Measurements from ENCODE around the gene PANX2.

PANX2 gene

DNA sequence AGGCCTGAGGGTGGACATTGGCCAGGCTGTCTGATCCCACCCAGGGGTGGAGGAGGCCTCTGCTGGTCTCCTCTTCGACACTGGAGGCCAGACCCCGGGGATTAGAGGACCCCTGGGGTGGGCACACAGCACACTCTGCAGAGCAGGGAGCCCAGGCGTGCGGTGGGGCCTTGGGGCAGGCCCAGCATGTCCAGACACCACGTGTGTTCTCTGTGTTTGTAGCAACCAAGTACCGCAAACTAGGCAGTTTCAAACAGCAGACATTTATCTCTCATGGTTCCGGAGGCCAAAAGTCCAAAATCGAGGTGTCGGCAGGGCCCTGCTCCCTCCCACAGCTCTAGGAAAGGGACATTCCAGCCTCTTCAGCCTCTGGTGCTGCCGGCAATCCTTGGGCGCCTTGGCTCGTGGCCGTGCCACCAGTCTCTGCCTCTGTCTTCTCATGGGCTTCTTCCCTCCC is 1.5 kb downstream of the PANX2 start:
- no peak for DNase-seq (ENCODE audit: low read depth)

DNA sequence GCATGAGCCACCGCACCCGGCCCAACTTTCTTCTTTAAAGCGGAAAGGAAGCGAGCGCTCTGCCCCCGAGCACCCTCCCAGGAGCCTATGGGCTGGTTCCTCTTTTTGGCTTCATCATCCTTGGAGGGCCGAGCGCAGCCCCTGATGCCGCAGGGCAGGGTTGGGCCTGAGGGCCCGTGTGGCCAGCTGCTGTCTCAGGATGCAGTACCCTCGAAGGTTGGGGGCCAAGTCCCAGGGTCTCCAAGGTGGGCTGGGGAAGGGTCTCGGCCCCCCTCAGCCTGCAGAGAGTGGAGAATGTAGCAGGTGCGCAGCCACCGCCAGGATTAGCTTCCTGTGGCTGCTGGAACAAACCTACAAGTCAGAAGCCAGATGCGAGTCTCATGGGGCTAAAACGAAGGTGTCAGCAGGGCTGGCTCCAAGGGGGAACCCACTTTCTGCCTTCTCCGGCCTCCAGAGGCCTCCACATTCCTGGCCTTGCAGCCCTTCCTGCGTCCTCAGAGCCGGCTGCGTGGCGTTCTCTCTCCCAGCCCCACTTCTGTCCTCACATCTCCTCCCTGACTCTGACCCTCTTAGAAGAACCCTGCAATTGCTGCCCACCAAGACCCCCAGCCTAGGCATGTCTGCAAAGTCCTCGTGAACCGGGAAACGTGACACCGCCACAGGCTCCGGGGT is 2.9 kb downstream of the PANX2 start:
- DNase-seq (ENCODE audit: low read depth) = no peak

DNA sequence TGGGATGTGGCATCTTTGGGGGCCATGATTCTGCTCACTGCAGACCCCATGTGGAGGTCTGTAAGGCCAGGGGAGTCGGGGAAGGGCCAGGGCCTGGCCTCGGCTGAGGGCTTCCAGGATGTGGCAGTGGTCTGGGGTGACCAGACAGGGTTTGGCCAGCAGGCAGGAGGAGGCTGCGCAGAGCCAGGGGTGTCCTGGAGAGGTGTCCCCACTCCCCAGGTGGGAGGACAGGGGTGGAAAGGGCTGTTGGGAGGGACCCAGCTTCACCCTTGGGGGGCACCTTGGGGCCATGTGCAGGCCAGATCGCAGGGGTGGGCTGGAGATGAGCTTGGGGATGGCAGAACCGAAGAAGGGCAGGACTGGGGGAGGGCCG is 3.4 kb downstream of the PANX2 start:
- no peak for DNase-seq (ENCODE audit: low read depth)

DNA sequence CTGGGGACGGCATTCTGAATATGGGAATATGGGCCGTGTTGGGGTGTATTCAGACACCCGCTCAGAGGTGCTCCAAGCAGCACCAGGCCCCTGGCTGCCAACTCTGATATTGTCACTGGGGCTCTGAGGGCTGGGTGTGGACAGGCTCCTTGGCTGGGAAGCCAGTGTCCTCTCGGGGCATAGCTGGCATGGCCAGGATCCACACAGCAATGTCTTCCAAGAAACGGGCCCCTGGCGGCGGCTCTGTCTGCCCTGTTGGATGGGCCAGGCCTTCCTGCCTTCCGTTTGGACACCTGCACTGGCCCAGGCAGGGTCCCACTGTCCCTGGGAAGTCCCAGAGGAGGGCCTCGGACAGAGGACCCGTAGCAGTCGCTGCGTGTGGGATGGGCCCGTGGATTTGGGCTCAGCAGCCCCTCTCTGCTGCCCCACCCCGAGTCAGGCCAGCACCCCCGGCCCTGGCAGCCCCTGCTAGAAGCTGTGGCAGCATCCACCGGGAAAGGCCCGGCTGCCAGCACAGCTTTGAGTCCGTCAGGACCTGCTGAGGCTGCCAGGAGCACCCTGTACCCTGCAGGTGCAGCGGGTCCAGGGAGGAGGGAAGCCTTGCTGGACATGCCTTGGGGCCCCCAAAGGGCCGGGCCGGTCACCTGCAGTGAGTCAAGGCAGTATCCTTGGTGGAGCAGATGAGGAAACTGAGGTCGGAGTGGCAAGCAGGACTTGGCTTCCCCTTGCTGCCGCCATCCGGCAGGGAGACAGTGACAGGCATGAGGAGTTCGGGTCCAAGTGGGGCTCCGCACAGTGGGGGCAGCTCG is 4.1 kb downstream of the PANX2 start:
- DNase-seq (ENCODE audit: low read depth) = no peak

DNA sequence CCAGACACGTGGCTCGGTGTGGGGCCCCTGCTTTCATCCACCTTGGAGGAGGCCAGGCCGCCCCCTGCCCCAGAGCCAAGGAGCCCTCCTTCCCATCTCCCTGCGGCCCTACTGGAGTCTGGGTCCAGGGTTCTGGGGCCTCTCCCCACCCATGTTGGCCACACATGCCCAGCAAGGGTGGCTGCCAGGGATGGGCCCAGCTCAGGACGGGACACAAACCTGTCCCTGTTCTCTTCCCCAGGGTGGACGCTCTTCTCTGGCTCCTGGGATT is 4.6 kb downstream of the PANX2 start:
- DNase-seq (ENCODE audit: low read depth) = no peak

DNA sequence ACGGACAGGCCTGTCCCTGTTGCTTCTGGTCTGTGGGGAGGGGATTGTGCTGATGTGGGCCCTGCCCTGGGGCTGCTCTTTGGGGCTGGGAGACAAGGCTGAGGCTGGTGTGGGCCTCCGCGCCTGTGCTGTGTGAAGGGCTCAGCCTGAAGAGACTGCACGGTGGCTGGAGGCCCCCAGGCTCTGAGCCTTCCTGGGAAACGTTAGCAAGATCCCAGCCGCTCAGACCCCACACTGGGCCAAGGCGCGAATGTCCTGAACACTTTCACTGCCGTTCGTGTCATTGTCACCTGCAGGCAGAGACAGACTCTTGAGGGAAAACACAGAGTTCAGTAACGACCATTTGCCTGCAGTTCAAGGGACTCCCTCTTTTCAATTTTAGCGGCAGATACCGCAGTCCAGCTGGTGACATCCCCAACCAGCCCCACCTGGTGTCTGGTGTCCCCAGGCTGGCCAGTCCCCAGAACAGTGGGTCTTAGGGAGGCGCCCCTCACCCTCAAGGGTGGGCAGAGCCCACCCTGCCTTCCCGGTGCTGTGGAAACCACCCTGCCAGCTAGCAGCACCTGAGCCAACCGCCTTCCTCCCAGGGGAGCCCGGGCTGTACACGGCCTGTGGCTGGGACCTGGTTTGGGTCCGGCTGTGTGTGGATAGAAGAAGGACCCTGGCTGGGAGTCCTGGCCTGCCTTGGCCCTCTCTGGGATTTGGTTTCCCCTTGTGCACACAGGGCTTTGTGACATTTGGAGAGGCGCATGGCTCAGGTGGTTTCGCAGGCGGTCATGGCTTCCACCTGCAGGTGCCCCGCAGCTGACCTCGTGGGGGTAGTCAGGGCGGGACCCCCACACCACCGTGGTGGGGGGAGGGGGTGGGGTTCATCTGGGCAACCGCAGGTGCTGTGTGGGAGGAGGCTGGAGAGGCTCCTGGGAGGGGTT is 5.7 kb downstream of the PANX2 start:
- DNase-seq (ENCODE audit: low read depth) = no peak

DNA sequence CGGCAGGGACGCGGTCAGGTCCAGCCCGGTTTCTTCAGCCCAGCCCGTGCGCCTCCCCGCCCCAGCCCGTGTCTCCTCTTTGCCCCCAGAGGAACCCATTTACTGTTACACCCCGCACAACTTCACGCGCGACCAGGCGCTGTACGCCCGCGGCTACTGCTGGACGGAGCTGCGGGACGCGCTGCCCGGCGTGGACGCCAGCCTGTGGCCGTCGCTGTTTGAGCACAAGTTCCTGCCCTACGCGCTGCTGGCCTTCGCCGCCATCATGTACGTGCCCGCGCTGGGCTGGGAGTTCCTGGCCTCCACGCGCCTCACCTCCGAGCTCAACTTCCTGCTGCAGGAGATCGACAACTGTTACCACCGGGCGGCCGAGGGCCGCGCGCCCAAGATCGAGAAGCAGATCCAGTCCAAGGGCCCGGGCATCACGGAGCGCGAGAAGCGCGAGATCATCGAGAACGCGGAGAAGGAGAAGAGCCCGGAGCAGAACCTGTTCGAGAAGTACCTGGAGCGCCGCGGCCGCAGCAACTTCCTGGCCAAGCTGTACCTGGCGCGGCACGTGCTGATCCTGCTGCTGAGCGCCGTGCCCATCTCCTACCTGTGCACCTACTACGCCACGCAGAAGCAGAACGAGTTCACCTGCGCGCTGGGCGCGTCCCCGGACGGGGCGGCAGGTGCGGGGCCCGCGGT is 6.5 kb downstream of the PANX2 start:
- no peak for DNase-seq (ENCODE audit: low read depth)

DNA sequence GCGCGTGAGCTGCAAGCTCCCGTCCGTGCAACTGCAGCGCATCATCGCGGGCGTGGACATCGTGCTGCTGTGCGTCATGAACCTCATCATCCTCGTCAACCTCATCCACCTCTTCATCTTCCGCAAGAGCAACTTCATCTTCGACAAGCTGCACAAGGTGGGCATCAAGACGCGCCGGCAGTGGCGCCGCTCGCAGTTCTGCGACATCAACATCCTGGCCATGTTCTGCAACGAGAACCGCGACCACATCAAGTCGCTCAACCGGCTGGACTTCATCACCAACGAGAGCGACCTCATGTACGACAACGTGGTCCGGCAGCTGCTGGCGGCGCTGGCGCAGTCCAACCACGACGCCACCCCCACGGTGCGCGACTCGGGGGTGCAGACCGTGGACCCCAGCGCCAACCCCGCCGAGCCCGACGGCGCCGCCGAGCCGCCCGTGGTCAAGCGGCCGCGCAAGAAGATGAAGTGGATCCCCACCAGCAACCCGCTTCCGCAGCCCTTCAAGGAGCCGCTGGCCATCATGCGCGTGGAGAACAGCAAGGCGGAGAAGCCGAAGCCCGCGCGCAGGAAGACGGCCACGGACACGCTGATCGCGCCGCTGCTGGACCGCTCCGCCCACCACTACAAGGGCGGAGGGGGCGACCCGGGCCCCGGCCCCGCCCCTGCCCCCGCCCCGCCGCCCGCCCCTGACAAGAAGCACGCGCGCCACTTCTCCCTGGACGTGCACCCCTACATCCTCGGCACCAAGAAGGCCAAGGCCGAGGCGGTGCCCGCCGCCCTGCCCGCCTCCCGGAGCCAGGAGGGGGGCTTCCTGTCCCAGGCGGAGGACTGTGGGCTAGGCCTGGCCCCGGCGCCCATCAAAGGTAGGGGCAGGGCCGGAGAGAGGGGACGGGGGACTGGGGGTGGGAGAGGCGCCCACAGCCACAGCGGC is 7.3 kb downstream of the PANX2 start:
- DNase-seq (ENCODE audit: low read depth) = no peak

DNA sequence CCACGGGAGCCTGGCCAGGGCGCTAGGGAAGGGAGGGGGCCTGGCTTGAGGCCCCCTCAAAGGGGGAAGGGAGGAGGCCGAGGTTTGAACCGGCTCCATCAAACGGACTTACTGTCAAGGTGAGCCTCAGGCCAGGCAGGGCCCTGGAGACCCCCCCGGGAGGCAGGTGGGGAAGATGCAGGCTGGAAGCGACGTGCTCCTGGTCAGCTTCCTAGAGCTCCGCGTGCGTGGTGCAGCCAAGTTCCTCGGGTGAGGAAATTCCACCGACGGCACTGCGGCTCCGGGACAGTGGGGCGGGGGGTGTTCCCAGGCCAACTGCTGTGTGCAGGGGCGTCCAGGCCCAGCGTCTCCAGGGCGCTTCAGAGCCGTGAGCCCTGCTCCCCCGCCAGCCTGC is 7.9 kb downstream of the PANX2 start:
- no peak for DNase-seq (ENCODE audit: low read depth)

DNA sequence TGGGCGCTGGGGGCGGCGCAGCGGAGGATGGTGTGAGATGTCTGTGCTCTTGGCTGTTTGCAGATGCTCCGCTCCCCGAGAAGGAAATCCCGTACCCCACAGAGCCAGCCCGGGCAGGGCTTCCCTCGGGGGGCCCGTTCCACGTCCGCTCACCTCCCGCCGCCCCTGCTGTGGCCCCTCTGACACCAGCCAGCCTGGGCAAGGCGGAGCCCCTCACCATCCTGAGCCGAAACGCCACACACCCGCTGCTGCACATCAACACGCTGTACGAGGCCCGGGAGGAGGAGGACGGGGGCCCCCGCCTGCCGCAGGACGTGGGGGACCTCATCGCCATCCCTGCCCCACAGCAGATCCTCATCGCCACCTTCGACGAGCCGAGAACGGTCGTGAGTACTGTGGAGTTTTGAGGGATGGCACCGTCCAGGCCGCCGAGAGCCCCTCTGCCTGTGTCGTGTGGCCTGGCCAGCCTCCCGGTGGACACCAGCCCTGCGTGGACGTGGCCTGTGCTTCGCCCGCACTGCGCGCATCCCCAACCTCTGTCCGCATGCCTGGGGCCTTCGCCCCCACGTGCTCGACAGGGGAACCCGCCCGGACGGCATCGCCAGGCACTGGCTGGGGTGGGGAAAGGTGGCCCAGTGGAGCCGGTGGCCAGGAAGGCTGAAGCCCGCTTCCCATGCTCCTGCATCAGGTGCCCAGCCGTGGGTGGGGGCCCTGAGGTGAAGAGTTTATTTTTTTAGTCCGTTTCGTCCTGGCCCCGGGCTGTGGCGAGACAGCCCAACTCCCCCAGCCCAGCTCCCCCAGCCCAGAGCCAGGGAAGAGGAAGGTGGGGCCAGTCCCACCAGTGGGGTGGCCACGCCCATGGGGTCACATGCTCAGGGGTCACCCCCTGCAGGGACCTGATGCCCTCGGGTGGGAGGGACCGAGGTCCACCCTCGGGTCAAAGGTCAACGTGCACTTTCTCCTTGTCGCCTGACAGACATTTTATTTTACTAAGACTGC is 8.6 kb downstream of the PANX2 start:
- no peak for DNase-seq (ENCODE audit: low read depth)

DNA sequence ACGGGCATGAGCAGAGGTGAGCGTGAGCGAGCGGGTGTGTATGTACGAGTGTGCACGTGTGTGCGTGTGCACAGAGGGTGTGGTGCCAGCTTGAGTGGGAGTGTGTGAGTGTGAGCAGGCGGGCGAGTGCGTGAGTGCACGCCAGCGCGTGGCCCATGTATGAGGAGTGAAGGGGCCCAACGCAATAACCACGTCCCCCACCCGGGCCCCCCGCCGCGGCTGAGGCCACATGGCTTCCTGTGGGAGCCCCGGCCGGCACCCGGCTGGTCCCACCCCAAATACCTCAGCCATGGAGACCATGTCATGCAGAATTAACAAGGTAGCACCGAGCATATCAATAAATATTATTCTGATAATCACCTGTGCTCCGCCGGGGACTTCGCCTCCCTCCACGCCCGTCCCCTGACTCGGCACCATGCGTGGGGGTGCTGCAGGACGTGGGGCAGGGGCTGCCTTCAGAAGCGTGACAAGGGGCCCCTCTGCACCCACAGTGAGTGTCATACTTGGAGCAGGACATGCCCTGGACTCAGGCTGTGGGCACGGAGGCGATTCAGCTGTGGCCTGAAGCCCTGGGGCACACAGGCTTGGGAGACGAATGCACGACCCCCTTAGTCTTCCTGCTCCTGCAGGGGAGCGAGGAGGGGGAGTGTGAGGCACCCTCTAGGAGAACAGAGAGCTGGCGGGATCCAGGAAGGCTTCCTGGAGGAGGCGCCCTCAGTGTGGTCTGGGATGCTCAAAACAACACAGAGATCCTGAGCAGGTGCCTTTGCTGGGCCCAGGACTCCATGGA is 9.6 kb downstream of the PANX2 start:
- DNase-seq (ENCODE audit: low read depth) = no peak

DNA sequence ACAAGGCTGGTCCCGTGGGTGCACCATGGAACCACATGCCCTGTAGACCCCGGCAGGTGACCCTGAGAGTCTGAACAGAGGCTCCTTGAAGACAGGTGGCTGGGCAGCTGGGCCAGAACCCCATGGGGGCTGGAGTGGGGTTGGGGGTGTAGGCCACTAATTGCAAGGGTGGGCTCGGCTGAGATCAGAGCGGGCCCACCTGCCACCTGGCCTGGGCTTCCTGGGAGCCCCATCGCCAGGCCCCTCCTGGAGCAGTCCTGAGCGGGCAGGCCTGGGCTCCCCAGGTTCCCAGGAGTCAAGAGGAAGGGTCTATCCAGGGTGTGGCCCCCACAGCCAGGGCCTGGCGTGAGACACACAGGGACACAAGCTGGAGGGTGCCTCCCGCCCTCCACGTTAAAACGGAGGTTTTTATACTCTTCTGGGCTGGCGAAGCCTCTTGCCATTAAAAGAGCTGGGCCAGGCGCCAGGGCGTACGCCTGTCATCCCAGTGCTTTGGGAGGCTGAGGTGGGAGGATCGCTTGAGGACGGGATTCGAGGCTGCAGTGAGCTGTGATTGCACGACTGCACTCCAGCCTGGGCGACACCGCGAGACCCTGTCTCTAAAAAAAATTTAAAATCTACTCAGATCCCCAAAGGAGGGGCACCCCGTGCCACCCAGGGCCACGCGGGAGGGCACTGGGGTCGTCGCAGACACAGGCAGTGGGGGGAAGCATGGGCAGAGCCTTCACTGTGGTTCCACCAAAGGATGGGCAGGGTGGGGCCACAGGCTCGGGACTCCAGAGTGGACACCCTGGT is 10.4 kb downstream of the PANX2 start:
- no peak for DNase-seq (ENCODE audit: low read depth)

DNA sequence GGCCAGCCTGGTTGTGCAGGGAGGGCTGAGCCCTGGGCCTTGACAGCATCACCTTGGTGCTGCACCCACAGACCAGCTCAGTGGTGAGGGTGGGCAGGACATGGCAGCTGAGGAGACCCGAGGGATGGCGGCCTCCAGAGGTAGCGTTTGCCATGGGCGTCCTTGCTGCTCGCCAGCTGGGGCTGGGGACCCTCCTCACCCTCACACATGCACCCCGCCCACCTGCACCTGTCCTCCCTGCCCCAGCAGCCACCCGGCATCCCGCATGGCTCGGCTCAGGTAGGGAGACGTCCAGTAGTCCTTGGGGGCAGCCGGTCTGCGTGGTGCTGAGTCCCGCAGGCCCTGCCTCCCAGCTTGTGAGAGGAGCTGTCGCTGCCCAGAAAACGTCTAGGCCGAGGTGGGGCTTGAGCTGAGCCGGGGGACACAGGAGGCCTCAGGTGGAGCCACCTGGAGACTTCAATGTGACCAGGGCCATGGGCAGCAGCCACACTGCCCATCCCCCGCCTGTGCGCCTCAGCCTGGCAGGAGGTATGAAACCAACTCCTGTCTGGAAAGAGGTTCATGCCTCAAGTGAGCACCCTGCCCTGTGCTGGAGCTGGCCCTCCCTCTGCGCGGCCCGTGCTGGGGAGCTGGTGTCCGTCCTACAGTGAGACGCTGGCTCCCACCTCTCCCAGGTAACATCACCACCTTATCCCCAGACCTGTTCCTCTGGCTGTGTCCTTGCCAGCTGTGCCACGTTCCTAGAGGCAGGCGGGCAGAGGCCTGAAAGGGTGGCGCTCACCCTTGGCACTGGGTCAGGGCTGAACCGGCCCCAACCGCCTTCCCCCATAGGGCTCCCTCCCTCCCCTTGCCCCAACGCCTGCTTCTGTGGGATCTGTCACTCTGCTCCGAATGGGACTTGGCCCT is 11.9 kb downstream of the PANX2 start:
- no peak for DNase-seq (ENCODE audit: low read depth)

DNA sequence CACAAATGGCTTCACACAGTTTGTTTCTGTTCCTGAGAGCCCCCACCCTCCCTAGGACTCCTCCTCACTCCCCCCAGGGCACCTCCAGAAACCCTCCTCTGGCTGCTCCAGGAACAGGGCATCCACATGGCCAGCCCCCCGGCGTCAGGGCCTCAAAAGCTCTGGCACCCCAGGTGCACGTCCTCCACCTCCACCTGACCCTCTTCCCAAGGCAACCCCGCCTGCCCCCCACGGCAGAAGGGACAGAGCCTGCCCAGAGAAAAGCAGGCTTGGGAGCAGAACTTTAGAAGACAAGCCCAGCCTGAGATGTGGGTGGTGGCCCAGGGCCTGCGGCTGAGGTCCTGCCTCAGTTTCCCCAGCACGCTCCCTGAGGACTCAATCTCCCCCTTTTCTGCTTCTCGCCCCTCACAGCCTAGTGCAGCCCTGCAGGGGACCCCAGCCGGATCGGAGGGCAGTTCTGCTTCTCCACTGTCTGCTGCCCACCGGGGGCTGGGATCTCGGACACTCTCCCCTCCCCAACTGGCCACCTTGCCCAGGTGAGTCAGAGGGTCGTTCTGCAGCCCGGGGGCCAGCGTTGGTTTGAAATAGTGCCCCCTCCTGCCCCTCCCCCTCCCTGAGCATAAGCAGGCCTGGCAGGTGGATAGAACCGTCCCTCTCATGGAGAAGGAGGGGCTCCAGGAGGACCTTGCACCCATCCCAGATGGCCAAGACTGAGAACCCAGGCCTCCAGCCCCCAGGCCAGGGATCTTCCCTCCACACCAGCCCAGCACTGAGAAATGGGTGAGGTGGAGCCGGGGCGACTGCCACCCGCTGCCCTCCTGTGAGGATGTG is 12.8 kb downstream of the PANX2 start:
- no peak for DNase-seq (ENCODE audit: low read depth)

DNA sequence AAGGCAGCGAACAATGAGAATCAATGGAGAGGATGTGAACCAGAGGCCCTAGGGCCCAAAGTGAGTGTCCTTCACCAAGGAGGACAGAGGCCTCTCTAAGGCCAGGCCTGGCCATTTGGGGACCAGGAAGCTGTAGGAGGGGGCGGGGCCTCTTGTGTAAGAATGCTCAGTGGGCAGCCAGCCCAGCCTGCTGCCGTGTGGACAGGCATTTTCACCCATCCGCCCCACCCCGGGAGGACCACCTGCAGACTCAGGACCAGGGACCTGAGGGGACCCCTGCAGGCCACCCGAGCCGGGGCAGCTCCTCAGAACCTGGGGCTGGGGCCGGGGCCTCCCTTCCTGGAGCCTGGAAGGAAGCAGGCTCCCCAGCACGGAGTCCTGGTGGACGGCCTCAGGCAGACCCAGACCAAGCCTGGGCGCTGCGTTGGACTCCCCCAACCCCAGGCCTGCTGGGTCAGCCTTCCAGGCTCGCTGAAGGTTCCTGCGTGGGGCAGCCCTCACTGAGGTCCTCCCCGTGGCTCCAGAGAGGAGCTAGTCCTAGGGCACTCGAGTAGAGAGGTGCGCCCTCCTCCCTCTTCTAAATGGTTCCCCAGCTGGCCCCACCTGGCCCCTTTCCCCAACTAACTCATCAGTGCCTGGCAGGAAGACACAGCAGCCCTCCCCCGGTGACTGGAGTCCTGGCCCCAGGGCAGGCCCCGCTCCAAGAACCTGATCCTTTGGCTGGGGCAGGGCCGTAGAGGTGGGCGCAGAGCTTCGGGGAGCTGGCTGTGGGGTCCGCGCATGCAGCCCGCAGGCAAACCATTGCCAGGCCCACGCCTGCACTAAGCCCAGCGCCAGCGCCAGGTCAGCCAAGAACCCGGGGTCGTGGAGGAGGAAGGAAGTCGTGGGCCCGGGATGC is 13.7 kb downstream of the PANX2 start:
- DNase-seq (ENCODE audit: low read depth) = no peak
